Cortex of kidney (tissue), 1 donor: ENCODE results near the gene EBF3.

Experiments
- DNase-seq: peaks from one replicate; lab custom pipeline; 2025; lab: John Stamatoyannopoulos, UW

EBF3 gene

DNA sequence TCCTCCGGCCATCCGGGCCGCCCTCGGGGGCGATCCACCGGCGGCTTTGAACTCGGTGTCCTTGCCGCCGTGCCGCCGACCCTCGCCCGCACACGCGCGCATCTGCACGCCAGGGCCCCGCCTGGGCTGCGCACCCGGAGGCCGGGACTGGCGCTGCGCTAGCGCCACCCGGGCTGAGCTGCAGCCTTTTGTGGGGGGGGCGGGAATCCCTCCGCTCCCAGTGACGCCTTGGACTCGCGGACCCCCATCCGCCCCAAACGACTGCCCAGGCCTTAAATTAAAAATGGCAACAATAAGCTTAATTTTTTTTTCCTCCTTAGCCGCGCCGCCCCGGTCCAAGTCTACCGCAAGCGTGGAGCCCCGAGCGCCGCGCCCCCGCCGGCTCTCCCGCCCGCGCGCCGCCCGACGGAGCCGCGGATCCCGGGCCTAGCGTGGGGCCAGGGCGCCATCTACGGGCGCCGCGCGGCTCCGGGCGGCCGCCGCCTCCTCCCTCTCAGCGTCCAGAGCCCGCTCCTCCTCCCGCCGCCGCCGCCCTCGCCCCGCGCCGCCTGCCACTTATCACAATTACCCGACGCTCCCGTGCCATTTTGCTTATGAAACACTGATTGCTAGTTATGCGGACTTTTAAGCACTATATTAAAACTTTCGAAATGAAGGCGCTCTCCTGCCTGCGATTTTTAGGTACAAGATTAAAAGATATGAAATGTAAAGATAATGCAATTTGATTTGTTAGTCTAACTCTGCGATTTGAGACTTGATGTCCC, 7.5 kb upstream of the EBF3 start:
- DNase-seq, result no peak

DNA sequence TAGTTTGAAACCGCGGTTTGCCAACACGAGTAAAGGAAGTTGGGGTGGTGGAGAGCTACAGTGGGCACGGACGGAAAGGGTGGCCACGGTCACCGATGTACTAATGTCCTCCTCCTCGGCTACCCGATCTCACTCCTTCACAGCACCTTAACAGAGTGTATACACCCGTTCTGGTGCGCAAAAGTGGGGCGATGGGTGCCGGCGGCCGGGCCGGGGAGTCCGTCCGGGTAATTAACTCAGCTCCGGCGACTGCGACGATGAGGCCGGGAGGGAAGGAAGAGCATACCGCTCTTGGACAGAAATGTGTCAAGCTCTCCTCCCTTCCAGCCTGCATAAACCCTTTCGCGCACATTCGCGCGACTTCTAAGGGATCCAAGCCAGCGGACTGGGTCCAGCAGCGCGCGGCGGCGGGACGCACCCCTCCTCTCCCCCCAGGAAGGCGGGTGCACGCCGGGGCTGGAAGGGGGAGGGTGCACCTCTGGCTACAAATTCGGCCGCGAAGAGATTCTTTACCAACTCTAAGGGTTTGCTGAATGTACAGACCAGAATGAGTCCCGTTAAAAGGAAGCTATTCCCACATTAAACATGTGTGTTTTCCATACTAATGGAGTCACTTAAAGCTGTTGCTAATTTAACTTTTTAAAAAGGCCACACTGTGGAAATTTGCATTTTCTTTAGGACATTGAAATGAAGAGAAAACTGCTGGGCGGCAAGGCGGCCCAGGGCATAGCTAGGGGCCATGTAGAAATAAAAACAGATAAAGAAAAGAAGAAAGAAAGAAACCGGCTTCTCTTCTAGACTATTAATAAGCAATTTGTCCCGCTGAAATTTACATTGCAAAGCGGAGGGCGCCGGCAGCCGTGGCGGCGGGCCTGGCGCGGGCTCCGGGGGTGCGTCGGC, 6.6 kb upstream of the EBF3 start:
- DNase-seq, result no peak

DNA sequence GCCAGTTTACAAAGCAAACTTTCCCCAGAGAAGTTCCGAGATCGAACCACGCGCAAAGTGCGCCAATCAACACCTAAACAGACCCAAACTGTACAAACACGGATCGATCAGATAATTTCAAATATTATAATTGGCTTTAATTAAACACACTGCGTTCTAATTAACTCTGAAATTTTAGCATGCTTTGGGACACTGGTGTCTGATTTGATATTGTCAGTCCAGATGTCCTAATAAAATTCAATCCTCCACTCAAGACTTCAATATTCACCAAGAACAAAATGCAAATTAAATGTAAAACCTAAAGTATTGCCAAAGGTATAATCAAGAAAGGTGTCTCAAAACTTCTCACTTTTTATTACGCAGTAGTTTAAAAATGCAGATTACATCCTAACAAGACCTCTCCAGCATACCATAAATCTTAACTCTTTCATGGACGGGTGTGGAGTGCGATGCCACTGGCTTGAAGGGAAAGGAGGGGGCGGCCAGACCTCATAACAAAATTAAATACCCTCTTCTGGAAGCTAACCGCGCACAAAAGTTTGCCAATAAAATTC, 5.9 kb upstream of the EBF3 start:
- DNase-seq, result no peak

DNA sequence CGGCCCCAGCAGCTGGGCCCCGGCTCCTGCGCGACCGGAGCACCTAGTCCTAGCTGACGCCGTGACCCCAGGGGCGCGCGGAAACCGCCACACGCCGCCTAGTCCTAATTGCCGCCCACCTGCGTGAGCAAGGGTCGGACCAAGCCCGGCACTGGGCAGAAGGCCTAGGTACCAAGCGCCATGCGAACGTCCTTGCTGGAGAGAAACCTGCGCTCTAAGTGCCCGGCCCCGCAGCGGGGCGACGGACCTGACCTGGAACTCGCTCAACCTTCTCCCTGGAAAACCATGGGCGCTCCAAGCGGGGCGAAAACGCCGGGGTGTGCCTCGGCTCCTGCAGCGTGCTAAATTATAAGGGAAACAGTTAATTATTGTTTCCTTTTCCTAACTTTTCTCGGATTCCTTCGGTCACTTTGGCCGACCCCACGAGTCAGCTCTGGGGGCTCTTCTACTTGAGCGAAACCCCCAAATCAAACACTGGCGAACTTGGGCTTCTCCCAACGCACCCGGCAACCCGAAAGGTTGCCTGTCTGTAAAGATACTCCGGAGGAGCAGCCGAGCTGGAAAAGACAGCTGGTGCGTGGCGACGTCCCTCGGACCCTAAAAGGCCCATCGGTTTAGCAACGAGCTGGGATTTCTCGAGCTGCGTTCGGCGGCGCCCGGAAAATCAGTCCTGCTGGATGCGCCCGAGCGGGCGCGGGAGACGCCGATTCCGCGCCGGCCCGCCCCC, 5.3 kb upstream of the EBF3 start:
- no peak for DNase-seq

DNA sequence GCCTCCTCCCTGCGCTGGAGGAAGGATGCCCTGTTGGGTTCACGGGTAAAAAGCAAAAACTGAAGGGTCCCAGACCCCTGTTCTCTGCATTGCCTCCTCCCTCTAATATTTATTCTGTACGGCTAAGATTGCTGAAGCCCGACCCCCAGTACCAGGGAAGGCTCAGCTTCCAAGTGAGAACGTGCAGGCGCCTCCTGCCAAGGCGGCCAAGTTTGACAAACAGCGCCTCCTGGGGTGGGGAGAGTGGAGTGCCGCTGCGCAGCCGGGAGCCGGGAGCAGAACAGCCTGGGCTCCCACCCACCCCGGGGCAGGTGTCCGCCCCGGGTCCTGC, 4.7 kb upstream of the EBF3 start:
- no peak for DNase-seq

DNA sequence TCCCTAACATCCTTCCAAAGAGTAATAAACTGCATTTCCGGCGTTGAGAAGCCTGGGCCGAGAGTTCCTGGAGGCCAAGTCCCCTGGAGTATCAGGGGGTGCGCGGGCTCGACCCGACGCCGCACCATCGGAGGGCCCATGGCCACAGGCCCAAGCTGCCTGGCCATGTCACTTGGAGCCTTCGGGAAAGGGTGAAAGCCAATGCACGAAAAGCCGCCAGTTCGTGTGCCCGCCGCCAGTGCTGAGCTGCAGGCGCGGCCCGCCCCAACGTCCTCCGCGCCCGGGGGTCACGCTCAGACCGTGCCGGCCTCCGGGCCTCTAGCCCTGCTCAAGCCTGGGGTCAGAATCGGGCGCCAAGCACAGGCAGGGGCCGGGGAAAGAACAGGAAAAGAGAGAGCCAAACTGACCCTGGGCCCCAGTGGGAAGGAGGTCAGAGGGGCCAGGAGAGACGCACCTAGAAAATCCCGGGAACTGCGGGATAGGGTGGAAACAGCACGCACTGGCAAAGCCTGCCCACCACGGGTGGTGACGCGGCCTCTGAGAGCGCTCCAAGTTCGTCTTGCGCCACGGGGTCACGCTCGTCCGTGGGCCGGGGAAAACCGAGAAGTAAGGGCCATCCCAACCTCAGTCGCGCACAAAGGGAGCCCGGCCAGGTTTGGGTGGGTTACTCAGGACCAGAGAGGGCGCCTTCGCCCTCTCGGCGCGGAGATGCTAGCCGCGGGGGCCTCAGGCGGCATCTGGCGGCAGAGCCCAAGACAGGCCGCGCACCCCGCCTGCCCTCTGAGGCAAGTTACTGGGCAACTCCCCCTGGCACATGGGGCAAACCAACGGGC, 4.2 kb upstream of the EBF3 start:
- DNase-seq, result no peak

DNA sequence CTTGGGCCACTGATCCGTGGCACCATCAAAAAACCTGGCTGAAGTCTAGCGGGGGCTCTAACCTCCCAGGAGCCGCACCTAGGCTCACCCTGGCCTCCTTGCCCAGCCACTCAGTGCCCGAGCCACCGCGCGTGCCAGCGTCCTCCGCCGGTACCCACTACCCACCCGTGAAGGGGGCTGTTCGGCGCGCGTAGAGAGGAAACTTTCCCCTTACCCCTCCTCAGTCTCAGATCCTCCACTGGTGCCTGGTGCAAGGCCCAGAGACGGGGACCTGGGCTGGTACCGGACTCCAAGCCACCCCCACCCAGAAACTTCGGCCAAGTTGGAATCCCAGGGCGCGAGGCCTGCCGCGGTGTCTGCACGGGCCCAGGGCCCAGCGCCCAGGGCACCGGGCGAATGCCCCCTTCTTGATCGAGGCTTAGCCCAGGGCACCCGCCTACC, 3.5 kb upstream of the EBF3 start:
- DNase-seq, result no peak

DNA sequence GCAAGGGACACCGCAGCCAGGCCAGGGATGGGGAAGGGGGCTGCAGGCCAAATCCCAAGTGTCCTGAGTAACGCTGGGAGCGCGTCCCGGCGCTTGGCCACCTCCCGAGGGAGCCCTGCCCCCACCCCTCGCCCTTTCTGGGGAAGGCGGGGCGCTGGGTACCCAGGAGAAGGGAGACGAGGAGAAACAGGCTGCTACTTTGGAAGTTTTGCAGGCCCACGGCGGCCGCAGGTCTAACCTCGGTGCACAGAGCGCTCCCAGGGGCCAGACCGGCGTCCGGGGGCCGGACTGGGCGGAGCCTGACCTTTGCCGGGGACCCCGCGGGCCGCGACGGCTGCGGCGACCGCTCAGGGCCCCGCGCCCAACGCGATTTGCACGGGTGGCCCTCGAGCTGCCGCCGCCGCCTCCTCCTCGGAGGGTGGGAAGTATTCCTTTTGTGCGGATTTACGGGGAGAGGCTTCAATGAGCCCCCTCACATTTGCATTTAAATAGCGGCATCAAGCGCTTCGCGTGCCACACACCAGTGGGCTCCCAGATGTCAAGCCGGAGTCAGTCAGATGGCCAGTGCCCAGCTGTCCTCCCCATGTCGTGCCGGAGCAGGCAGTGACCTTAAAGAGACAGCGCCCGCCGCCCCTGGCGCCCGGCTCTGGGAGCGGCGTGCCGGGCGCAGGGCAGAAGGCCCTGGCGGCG, 3.0 kb upstream of the EBF3 start:
- DNase-seq, result no peak

DNA sequence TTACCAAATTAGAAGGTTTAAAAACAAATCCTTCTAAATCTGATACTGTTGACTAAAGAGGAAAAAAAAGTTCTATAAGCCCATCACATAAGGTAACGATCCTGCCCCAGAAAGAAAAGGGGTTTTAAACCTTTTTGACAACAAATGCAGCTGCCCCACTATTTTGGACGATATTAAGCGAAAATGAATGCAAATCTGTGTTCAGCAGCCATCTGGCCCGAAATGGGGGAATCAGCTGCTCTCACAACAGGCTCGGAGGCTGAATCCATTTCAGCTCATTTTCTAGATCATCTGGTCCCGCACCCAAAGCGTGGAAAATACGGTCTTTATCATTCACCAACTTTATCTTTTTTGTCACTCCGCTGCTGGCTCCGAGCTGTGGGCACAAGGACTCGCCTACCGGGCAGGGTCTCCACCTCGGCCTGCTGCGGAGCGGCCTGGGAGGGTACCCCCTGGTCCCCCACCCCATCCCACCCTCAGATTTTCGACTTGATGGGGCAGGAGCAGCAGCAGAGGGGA, 2.4 kb upstream of the EBF3 start:
- no peak for DNase-seq

DNA sequence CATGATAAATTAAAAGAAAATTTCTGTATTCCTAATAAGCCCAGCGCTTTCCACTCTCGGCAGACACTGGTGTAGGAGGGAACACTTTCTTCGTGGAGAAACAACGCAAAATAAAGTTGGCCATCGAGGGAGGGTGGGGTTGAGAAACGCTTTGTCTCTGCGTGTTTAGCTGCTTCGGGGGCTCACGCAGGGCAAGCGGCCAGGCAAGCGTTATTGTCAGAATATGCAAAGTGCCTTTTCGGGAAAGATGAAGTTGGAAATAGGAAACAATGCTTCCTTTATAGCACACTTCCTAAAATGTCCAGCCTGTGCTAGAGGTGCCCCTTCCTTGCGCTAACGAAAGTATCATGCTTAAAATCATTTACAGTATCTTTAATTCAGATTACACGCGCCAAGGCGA, 1.9 kb upstream of the EBF3 start:
- DNase-seq, result no peak

DNA sequence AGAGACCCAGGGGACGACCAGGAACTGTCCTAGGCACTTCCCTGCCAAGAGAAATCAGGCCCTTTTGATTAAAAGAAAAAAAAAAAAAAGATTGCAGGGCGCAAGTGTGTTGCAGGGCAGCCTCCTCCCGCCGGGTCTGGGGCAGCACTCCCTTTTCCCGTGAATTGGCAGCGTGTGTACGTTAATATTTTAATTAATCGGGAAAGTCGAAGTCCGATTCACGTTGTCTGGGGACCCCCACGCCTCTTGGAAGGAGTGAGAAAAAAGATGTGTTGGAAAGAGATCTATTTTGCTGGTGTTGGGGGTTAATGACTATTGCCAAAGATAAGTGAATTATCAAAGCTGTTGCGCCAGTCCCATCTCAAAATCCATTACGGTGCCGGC, 1.3 kb upstream of the EBF3 start:
- no peak for DNase-seq

DNA sequence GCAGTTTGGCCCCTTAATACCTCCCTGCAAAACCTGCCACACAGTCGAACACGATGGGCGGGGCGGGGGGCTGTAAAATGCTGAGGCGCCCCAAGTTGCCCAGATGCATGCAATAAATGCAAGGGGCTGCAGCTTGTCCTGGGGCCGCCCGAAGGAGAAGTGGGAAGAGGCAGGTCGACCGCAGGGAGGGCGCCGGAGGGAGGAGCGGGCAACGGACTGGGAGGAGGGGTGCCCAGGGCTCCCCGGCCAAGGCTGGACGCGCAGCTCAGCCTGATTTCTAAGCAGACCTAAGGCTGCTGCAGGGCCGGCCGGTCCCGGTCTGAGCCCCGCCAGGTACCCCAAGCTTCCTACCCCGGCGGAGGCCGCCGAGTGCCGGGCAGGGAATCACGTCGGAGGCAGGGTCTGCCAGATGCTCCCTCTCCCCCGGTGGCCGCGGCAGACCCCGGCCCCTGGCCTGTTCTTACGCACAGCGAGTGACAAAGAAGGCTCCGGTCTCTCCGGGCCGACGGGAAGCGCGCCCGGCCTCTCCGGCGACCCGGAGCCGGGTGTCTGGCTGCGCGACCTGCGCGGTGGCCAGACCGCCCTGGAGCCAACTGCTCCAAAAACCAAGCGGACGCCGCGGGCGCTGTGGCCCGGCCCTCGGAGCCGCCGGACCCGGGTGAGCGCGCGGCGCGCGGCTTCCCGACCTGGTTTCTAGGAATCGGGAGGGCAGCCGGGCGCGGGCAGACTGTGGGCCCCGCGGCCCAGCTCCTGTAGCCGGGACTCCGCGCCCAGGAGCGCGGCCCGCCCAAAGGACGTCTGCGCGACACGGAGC, 744 bp upstream of the EBF3 start:
- DNase-seq, result no peak

DNA sequence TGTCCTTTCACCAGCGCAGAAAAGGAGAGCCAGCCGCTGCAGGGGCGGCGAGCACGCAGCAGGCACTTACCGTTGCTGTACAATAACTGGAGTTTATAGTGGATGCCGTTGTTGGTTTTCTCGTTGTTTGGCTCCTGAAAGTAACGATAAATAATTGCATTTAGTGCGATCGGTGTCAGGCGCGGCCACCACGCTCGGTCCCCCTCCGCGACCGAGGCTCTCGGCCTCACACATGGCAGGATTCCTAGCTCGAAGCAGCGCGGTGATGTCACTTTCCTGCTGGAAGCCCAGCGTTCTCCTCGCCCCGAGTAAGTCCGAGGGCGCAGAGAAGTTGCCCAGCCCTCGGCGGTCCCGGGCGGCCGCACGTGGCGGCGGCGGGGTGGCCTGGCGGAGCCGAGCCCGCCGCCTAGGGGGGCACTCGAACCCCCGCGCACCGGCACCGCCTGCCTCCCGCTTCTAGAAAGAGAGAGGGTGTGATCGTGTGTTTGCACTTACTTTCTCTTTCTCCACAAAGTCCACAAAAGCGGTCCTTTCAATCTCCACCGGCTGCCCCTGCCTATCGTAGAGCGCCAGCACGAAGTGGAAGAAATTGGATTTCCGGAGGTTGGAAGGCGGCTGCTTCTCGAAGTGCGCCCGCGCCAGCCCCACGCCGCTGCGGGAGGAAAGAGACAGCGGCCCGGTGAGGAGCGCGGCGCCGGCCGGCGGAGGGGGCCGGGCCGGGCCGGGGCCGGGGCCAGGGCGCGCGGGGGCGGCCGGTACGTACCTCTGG, 1.0 kb downstream of the EBF3 start:
- DNase-seq, result no peak

DNA sequence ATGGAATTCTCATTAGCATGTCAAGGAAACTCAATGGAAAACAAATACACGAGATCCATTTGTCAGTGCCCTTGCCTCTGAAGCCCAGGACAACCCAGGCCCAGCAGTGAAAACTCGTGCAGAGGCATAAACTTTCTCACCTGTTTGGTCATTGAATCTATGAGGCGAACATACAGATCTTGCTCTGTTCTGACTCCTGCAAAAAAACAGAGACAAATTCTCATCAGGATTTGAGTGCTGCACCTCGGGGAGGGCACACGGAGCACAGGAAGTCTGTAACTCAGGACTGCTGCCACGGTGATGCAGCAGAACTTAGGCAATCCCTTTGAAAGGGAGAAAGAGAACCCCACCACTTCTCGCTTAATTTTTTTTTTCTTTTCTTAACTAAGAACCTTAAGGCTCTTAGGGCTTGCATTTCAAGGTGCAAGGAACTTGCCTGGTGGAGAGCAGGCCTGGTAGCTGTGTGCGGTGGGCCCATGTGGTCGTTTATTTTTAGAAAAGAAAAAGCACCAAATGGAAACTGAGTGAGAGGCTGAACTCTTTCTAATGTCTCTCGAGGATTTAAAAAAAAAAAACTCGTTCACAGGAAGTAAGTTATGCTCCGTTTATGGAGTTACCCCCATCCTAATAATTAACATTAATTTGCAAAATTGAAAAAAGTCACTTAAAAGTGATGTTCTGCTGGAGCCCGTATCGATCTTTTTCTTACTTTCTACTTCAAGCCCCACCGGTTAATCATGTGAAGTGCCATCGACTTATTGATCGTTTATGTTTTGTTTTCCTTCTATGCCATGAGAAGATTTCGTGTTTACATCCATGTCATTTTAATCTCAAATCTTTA, 1.8 kb downstream of the EBF3 start:
- DNase-seq, result no peak

DNA sequence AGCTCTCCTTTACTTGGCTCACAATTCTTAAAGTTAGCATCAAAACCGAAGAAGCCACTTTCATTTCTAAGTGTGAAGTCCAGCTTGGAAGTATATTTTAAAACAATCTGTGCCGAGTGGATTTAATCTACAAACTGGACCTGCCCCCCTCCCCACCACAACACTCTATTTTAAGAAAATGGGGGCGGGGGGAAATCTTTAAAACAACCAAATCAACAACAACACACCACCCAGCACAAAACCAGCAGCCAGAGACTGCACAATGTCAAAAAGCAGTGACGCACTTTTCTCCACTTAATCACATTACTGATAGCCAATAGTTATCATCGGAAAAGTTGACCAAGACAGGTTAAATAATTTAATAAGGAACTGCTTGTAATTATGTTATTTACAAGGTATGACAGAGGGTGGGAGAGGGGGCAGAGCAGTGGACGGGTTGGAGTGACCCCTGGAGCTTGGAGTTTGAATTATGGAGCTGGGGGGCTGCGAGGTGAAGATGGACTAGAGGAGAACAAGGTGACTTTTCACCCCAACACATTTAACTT, 2.8 kb downstream of the EBF3 start:
- DNase-seq, result no peak

DNA sequence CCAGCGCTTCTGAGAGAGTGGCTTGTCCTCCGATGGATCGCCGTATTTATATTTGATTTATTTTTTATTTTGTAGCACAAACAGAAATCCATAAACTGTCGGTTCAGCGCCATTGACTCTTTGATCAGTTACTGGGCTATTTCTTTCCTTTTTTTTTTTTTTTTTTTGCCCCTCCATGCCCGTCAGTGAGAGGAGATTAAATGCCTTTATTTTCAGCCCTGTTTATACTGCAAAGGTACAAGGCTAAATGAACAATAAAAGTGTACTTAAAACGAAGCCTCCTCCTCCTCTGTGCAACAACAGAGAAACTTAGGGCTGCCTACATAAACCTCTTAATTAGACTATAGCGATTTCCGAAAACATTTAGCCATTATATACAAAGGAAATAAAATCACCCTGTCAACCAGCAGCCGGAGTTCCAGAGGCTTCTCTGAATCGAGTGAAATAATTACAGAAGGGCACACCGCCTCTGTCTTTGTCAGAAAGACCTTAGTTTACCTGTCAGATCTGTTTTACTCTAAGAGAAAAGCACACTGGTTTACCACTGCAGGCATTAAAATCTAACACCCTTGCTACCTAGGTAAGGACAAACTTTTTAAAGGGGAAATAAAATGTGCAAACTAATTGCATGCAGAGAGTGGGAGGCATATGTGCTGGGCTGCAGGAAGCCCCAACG, 3.5 kb downstream of the EBF3 start:
- DNase-seq, result no peak
